Renal cortex interstitium (tissue), 11 donors: Measurements from ENCODE around the gene FKBP15. TPM values are rescaled to one million over a fixed set of nuclear protein-coding genes. Genes with fewer than 3 reads are reported as not detected.
A peak's percentile ranks its signal among the peaks of the same experiment; 100 is the strongest.
"Not testable (repeated sequence)": the region's sequence is repeated elsewhere in the genome, so short reads cannot be mapped to it uniquely, and the experiment has no call there.

ENCODE experiments used
- DNase-seq, 11 donors: peaks; one replicate each; pipeline ENCODE4 v3.0.0-alpha.2; 2013; ENCODE audit warnings: low read depth in 9 of 11, low spot score in 4 of 11; ENCODE audit errors: extremely low read depth in 1 of 11
- polyA plus RNA-seq, 3 donors: library from polyadenylated mRNA; unstranded; fragments of 120-200 nt; gene quantifications; one replicate each; pipeline ENCODE4 v1.2.1, GENCODE V29; 2013; ENCODE audit not compliant: insufficient read length in 3 of 3

FKBP15 gene
- polyA plus RNA-seq, 3 donors, result 28.4 to 33.4 (median 30.2) TPM

DNA sequence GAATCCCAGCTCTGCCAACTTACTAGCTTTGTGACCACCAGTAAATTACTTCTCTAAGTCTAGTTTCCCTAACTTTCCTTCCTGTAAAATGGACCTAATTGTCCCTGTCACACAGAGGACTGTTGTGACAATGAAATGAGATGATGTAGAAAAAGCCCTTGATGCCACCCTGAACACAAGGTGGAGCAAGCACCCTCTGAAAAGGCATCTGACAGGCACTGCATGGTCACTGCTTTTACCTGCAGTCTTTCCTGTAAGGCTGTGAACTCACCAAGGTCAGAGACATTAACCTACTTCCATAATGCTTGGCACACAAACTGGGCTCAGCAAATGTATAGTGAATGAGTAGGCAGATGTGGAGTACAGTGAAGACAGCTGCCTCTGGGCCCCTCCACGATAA lies 64.2 kb downstream of the FKBP15 start:
- no peak for DNase-seq

DNA sequence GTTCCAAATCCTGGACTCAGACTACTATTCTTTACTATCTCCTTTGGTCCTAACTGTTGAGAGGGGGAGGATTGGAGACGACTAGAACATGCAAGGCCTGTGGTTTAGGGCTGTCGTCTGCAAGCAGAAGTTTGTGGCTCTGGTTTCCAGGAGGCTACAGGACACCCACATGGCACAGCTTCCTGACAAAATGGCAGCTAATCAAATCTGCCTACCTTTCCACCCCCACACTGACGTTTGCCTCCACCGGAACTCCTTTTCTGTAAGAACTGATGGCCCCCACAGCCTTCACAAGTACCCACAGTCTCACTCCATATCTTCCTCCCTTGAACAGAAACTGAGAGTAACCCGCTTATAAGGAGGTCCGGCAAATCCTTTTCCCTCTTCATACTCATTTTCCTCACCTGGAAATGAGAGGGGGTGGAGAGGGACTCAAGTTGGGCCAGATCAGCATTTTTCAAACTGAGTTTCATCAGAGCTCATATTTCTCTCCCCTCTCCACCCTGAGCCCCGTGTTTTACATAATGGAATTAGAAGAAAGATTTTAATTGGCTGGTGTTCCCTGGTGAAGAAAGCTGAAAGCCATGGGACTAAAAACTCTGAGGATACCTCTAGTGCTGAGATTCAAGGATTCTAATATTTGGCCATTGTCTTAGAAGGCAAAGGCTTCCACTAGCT lies 65.0 kb downstream of the FKBP15 start:
- no peak for DNase-seq

DNA sequence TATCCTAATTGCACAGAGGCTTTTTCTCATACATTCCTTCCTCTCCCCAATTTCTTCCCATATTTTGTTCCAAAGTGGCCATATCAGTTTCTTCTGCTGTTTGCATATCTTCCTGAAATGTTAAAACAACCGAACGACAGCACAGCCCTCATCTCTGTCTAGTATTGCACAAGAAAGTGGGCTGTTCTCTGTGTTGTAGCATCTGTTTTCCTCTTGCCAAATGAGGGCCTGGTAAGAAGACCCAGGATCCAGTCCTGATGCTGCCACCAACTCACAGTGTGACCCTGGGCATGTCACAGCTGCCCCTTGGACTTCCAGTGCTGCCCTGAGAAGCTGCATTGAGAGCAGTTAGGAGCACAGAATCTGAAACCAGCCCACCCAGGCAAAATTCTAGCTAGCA lies 66.1 kb downstream of the FKBP15 start:
- DNase-seq, result no peak

DNA sequence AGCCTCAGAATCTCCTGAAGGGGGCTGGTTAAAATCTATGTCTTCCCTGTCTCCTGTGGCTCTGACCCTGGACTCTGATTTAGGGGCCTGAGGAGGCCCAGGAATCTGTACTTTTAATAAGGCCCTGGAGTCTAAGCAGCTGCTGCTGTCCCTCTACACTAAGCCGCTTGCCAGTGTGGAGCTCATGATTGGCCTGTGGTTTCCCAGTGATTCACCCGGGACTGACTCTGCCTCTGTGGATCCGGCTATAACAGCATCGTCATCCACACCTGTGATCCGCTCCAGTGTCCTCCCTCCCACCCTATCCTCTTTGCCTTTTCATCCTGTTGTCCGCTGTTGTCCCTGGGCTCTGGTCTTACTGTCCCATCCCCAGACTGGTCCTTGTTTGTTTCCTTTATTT lies 66.6 kb downstream of the FKBP15 start:
- no peak for DNase-seq

DNA sequence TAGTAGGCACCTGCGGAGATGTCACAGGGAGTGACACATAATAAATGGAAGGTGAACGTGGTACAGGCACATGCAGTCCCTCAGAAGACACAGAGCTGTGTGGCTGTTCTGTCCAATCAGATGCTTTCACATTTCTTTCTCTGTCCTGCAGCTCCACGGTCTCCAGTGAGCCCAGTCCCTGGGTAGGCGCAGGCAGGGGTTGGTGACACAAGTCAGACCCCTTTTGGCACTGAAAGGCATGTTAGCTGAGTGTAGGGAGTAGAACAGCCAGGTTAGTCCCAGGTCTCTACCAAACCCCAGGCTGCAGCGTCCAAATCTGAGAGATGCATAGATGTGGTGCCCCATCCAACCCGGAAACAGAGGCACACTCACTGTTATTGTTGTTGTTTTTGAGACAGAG lies 67.5 kb downstream of the FKBP15 start:
- DNase-seq, result no peak

DNA sequence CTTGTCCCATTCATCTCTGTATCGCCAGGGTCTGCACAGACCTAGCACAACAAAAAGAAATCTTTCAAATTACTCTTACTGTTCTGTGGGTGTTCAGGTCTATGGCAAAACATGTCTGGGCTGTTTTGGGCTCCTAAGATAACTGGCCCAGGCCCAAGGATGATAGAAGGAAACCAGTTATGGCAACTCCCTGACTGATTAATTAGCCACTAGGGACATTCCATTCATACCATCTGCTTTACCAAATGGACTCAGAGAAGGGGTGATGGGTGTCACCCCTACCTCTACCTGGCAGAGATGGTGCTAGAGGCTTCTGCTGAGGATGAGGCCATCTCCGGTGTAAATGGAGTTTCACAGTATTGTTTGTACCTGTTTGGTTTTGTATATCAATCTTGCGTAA lies 68.4 kb downstream of the FKBP15 start:
- DNase-seq, result no peak

DNA sequence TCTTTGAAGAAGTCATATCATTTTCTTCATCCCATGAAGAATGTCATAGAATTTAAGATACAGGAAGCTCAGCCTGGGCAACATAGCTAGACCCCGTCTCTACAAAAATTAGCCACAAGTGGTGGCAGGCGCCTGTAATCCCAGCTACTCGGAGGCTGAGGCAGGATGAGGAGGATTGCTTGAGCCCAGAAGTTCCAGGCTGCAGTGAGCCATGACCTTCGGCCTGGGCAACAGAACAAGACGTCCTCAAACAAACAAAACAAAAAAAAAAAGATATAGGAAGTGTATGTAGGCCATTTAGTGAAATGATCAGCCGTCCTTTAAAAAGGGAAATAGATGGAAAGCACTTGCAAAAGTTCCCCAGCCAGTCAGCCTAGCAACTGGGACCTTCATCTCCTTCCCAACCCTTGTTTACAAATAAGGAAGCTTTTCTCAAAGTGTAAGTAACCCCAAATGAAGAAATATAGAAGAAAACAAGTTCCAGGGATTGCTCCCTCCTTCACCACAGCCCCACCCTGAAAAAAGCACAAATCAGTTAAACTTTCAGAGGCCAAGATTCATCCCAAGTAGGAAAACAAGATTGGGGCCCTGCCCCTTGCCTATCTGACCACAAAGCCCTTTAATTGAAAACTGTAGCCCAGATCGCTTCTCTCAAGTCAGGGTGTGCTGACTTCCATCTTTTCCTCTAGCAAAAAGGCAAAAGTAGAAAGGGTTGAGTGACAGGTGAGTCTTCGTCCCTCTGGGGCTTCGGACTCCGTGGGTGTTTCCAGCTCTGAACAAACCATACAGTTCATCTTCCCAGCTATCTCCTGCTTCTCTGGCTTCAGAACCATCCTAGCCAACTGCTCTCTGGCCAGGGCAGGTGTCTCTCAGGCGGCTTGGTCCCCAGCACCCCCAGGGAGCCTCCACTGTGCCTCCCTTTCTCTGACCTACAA lies 69.1 kb downstream of the FKBP15 start:
- DNase-seq, result no peak

DNA sequence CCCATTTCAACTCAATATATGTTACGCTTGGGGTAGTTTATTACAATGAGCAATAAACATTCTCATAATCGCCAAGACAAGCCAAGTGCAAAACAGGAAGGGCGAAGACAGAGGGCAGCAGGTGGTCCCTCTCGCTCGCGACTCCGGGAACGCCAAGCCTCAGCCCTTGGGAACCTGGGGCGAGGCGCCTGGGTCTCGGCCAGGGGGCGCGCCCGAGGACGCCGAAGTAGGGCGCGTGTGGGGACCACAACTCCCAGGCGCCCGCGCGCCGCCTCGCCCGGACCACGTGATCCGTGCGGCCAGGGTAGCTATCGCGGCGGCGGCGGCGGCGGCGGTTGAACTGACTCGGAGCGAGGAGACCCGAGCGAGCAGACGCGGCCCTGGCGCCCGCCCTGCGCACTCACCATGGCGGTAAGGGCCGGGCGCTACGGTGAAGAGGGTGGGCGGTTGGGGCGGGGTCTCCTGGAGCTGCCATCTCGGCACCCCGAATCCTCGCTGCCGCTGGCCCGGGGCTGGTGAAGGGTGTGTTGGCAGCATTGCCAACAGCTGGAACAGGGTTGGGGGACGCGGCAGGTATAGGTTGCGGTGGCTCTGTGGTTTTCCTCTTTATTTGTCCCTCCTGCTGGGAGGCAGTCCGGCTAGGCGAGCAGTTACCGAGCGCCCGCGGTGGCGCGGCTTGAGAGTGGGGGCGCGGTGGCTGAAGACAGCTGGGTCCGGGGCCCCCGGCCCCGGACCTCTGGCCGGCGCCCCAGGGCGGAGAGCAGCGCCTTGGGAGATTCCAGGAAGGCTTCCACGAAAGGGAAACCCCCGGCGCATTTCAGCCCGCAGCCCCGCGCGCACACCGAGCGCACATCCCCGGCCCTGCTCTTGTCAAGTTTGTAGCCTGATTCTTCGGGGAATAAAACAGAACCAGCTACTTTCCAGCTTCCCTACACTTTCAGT lies 70.1 kb downstream of the FKBP15 start, which contains the start of gene SLC31A2:
SLC31A2 (plus strand) TSS at position 338 of the 942 bp plus-strand sequence; CDS start at position 406, 68 bp downstream.
- DNase-seq, result peak; percentile 38 to 82 (median 64)

DNA sequence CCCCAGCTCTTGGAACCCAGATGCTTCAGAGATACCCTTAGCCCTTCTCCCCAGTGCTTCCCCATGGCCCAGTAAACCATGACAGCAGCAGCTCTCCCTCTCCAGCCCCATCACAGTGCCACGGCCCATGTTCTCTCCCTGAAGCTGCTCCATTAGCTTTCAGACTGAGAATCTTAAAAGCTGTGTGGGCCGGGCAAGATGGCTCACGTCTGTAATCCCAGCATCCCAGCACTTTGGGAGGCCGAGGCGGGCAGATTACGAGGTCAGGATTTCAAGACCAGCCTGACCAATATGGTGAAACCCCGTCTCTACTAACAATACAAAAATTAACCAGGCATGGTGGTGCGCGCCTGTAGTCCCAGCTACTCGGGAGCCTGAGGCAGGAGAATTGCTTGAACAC lies 71.5 kb downstream of the FKBP15 start:
- DNase-seq, result not testable (repeated sequence)

DNA sequence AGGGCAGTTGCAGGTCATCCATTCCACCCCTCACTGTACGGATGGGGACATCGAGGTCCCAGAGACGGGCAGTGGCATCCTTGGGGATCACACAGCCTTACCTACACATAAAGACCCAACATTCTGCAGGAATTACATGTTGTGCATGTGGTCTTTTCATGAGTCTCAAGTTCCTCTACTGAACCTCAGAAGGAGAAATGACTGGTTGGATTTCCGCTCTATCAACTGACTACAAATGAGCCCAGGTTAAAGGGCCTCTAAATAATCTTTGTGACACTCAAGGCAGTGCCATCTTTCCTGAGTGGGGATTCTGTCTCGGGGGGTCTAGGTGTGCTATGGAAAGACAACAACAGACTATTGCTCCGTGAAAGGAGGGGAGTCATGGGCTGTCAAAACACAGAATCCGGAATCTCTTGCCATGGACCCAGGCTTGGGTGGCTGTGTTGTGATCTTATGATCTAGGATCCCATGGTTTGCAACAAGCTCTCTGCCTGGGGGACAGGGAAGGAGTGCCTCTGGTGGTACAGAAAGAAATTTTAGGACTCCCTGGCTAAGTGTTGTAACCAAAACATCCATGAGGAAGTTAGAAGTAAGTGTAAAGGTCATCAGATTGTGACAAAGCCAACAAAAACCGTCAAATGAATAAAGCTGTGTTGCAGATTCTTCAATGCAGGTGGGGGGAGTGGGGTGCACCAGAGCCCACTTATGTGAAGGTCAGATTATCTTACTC lies 72.1 kb downstream of the FKBP15 start:
- DNase-seq, result no peak

DNA sequence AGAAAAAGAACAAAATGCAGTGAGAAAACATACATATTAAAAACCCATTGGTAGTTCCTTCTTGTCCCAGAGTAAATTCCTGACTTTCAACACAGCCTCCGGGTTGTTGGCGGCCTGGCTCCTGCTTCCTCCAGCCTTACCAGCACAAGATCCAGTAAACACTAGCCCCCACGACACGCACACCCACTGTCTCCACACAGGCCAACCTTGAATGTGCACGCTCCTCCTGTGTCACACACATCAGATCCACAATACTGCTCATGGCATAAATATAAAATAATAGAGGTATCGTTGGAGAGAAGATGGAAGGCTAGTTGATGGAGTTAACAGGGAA lies 72.7 kb downstream of the FKBP15 start:
- no peak for DNase-seq

DNA sequence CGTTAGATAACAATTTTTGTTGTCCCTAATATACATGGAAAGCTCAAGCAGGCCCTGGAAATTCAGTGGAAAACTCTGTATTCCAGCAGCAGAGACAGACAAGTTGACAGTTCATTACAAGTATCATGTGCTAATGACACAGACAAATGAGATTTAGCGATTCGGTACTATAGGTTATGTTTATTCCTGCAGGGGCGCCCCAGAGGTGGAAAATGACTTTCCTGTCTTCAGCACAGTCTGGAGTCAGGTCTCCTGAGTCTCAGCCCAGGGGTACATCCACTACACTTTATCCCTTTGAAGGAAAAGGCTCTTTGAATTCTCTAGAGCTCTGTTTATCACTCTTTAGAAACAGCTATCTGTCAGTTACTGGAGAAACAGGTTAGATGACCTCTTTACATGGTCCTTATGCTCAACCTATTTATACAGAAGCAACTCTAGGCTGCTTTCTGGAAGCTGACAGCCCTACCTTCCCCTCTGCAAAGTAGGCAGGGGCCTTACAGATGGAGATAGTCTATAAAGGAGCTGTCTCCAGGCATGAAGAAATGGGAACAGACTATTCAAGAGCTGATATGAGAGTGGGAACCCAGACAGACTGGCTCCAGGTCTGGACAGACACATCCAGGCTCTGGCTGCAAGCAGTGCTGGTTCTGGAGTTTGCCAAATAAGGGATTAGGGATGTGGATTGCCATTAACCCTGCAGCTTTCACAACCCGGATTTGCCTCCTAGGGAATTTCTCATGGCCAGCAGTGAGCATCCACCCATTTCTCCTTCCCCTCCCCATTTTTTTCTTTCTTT lies 77.4 kb downstream of the FKBP15 start:
- no peak for DNase-seq

DNA sequence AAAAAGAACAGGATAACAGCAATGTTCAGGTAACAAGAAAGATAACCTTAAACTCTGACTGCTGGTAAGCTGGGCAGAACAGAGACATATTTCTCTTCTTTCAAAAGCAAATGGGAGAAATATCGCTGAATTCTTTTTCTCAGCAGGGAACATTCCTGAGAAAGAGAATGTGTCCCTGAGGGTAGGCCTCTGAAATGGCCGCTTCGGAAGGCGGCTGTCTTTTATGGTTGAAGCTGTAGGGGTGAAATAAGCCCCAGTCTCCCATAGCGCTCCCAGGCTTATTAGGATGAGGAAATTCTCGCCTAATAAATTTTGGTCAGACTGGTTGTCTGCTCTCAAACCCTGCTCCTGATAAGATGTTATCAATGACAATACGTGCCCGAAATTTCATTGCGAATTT lies 80.2 kb downstream of the FKBP15 start:
- not testable (repeated sequence) for DNase-seq

DNA sequence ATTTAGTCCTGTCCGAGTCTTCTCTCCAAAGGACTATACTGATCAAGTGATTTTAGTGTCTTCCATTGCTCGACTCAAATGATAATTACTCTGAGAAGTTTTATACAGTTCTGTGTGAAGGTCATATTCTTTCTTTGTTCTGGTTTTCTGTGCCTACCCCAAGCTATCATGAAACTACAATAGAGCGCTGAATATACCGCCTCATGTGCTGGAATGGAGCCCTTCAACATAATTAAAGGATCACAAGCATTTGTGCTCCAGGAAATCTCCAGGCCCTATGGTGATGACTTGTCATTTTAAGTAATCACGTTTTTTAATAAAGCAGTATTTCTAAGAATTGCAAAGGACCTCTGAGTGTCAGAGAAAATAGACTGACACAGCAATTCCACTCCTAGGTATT lies 81.1 kb downstream of the FKBP15 start:
- no peak for DNase-seq

DNA sequence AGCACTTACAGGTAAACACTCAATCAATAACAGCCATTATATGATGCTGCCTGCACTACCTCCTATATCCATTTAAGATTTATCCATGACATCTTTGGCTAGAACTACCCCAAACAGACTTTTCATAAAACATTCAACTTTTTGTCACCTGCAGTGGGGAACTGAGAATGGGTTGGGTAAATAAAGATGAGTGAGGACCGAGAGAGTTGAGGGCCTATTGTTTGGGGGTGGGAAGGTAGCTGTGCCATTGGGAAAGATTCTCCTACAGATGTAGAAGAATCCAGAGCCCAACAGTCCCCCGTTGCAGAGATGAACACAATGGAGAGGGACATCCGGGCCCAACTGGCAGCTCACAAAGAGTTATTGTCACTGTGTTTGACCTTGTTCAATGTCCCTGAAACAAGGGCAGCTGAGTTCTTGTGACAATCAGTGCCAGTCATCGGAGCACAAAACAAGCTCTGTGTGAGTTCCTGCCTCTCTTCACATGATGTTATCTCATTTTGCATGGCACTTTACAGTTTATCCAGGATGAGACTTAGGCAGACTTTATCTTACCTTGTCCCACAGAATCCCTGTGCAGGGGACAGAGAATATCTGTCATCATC lies 81.8 kb downstream of the FKBP15 start:
- DNase-seq, result no peak

DNA sequence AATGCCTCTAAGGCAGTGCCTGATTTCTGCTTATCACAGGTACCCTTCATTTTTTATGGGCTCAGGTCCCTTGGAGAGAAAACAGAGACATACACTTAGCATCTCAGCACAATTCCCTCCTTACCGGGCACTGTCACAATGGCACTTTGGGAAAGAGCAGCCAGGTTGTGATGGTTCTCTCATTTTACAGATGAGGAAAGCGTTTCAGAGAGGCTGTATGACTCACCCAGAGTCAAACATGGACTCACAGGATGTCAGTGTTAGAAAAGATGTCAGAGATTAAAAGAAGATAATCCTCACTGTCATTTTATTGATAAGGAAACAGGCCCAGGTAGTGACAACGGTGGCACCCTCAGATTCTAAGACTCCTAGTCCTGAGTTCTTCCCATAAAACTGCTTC lies 82.3 kb downstream of the FKBP15 start:
- no peak for DNase-seq
